Keratinocyte (primary cell): ENCODE measurements around the gene C3orf20.

ENCODE experiments used
- EZH2 ChIP-seq: IDR thresholded peaks from one replicate; pipeline ENCODE4 v1.6.1; 2012; ENCODE audit warnings: inconsistent platforms, mild to moderate bottlenecking, low read length, moderate library complexity
- TF ChIP-seq, protein P1 (sequence below), 3 experiments: IDR thresholded peaks in 1 of 3; conservative IDR thresholded peaks in 1 of 3; optimal IDR thresholded peaks in 1 of 3; 2 replicates in 2 of 3; 3 replicates in 1 of 3; pipeline versions ENCODE3 to v1.5.1; 2011; ENCODE audit warnings: low read length in 3 of 3, mild to moderate bottlenecking in 3 of 3, moderate library complexity in 2 of 3, control low read depth in 1 of 3, inconsistent platforms in 1 of 3; ENCODE audit not compliant: insufficient read depth in 2 of 3; ENCODE audit errors: extremely low read depth in 1 of 3

DNA sequence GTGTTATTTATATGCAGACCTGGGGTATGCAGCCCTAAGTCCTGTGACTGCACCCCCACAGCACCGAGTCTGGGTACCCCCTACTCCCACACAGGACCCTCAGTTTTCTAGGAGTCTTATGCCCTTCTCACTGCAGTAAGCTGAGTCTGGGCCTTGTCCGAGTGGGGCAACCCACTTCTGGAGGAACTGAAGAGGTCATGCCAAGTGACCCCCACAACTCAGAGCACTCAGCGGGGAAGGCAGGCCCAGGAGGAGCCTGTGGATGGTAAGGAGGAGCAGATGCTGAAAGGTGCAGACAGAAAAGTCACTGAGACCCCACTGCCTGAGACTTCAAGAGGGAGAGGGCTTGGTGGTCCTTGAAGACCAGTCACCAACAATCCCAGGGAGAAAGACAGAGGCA, 87.8 kb downstream of the C3orf20 start:
- TF ChIP-seq, protein P1, sequence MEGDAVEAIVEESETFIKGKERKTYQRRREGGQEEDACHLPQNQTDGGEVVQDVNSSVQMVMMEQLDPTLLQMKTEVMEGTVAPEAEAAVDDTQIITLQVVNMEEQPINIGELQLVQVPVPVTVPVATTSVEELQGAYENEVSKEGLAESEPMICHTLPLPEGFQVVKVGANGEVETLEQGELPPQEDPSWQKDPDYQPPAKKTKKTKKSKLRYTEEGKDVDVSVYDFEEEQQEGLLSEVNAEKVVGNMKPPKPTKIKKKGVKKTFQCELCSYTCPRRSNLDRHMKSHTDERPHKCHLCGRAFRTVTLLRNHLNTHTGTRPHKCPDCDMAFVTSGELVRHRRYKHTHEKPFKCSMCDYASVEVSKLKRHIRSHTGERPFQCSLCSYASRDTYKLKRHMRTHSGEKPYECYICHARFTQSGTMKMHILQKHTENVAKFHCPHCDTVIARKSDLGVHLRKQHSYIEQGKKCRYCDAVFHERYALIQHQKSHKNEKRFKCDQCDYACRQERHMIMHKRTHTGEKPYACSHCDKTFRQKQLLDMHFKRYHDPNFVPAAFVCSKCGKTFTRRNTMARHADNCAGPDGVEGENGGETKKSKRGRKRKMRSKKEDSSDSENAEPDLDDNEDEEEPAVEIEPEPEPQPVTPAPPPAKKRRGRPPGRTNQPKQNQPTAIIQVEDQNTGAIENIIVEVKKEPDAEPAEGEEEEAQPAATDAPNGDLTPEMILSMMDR (optimal IDR thresholded peaks at IDR 0.05 in 1 of 3, IDR thresholded peaks at IDR 0.05 in 1 of 3, conservative IDR thresholded peaks at IDR 0.05 in 1 of 3; ENCODE audit: extremely low read depth in 1 of 3, insufficient read depth in 2 of 3, low read length in 3 of 3) = no peak
- no peak for TF ChIP-seq EZH2
